Measurements from ENCODE around the gene CDKL5. TPM values are rescaled to one million over a fixed set of nuclear protein-coding genes. Genes with fewer than 3 reads are reported as not detected.

The CDKL5 gene
- total and polyA plus RNA-seq, 12 donors: 0.40 to 13.8 (median 7.4) TPM

DNA sequence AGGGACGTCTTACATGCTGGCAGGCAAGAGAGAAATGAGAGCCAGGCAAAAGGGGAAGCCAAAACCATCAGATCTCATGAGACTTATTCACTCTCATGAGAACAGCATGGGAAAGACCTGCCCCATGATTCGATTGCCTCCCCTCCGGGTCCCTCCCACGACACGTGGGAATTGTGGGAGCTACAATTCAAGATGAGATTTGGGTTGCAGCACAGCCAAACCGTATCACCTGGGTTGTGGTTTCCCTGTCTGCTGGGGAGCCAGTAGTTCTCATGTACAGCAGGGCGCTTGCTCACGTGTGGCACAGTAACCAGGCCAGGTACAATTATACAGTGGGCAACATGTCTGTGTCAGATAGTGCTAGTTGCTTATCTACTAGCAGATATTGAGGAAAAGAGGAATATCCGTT, 257.6 kb downstream of the CDKL5 start:
- no peak for DNase-seq
- no peaks in the 10 kb centered on the region for H3K27me3 ChIP-seq
- H3K36me3 ChIP-seq (replicated peaks in 1 of 2): no peaks in the 10 kb centered on the region
- TF ChIP-seq POLR2A (IDR thresholded peaks at IDR 0.05) (no peak), CTCF (IDR thresholded peaks at IDR 0.05) (no peak)
- no peak overlapping the region for H3K27ac ChIP-seq
- intact Hi-C loops (cut with DNase I): no loop called here
- no peaks in the 10 kb centered on the region for H3K9me3 ChIP-seq (replicated peaks in 1 of 3)
- 56 to 87% (median 76%) methylated on average over 7 to 9 of the region's 9 CpGs for WGBS, 4 donors
- no peak overlapping the region for H3K4me3 ChIP-seq
- no peaks in the 10 kb centered on the region for H3K4me1 ChIP-seq (replicated peaks in 1 of 2)

DNA sequence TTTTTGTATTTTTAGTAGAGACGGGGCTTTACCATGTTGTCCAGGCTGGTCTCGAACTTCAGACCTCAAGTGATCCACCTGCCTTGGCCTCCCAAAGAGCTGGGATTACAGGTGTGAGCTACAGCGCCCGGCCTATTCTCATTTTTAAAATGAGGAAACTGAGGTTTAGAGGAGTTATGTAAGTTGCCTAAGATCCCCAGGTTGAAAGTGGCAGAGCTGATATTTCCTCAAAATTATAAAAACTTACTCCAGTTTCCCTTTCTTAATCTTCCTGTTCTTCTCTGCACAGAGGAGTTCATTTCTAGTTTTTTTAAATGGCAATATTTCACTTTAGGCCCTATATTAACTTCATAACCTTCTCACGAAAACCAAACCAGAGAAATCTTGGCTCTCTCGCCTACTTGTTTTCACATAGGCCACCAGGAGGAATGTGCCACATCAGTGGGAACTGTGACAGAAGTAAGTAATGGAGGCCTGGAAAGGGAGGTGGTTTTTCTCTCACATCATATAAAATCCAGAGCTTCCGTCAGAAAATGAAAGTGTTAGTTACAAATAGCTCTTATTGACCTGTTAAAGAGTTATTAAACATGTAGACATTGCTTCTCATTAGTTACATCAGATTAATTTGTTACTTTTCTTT, 262.6 kb downstream of the CDKL5 start:
- H3K27ac ChIP-seq: no peak overlapping the region
- no peak overlapping the region for H3K4me3 ChIP-seq
- no peaks in the 10 kb centered on the region for H3K27me3 ChIP-seq
- no peaks in the 10 kb centered on the region for H3K36me3 ChIP-seq (replicated peaks in 1 of 2)
- no peaks in the 10 kb centered on the region for H3K4me1 ChIP-seq (replicated peaks in 1 of 2)
- no peak for TF ChIP-seq POLR2A (IDR thresholded peaks at IDR 0.05)
- TF ChIP-seq CTCF (IDR thresholded peaks at IDR 0.05): no peak
- 77 to 88% (median 83%) methylated on average over 6 to 7 of the region's 7 CpGs for WGBS, 4 donors
- intact Hi-C loops (cut with DNase I): no loop called here
- DNase-seq: no peak
- H3K9me3 ChIP-seq (replicated peaks in 1 of 3): no peaks in the 10 kb centered on the region

DNA sequence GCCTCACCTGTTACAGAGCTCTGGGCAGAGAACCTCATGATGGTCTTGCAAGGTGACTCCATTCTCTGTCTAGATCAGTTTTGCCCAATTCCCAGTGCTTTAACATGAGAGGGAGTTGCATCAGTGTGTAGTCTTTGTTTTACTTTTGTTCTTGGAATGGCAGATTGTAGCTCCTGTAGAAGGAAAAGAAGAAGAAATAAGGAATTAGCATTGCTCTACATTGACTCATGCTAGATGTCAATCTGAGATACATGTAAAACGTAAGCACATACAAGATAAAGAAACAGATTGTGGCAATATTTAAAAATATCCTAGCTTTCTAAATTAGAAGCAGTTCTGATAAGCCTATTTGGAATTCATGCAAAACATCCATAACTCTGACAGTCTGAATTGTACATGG, 266.0 kb downstream of the CDKL5 start:
- H3K27ac ChIP-seq: no peak overlapping the region
- no peak for TF ChIP-seq POLR2A (IDR thresholded peaks at IDR 0.05)
- no peak for DNase-seq
- H3K27me3 ChIP-seq: no peaks in the 10 kb centered on the region
- WGBS, 4 donors: 13 to 40% (median 27%) methylated on average over 1 of the region's 1 CpG
- H3K4me3 ChIP-seq: no peak overlapping the region
- no peaks in the 10 kb centered on the region for H3K4me1 ChIP-seq (replicated peaks in 1 of 2)
- no peaks in the 10 kb centered on the region for H3K36me3 ChIP-seq (replicated peaks in 1 of 2)
- no peaks in the 10 kb centered on the region for H3K9me3 ChIP-seq (replicated peaks in 1 of 3)
- intact Hi-C loops (cut with DNase I): no loop called here

DNA sequence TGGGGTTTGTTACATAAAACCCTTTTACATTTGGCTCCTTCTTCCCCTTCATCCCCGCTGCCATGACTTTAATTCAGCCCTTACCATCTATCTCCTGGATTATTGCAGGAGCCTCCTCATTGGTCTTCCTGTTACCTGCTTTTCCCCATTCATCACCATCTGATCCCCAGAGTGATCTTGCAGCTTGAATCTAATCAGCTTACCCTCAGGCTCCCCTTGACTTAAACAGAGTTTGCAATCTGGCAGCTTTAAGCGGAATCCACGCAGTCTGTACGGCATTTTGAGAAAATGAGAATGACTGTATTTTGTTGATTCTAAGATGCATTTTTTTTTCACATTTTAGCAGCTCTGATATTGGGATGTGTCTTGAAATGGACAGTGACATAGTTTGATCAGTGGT, 267.1 kb downstream of the CDKL5 start:
- H3K36me3 ChIP-seq (replicated peaks in 1 of 2): no peaks in the 10 kb centered on the region
- 78 to 91% (median 88%) methylated on average over 1 to 4 of the region's 4 CpGs for WGBS, 4 donors

More for the DNA sequence above, 267.1 kb downstream of the CDKL5 start:
- intact Hi-C loops (cut with DNase I): no loop called here
- no peak for TF ChIP-seq POLR2A (IDR thresholded peaks at IDR 0.05)
- no peak for TF ChIP-seq CTCF (IDR thresholded peaks at IDR 0.05)
- no peaks in the 10 kb centered on the region for H3K27me3 ChIP-seq
- no peaks in the 10 kb centered on the region for H3K9me3 ChIP-seq (replicated peaks in 1 of 3)
- no peaks in the 10 kb centered on the region for H3K4me1 ChIP-seq (replicated peaks in 1 of 2)
- H3K27ac ChIP-seq: no peak overlapping the region
- H3K4me3 ChIP-seq: no peak overlapping the region
- no peak for DNase-seq

Measured in adrenal gland (tissue), 12 donors.